K562 (cell line): ENCODE measurements around the gene EIF3K. TPM values are rescaled to one million over a fixed set of nuclear protein-coding genes. Genes with fewer than 3 reads are reported as not detected.

ENCODE experiments used
- ATAC-seq: fragments of 200-7000 bp; cut with Tn5 transposase; 3 replicates; pipeline ENCODE4 v1.9.1; 2020; ENCODE audit warnings: moderate library complexity
- BruUV-seq: library from RNA; stranded (reverse); fragments of 400-500 nt; replicated peaks from 2 replicates; lab custom pipeline; 2021; lab: Mats Ljungman, UMichigan
- CTCF ChIA-PET: fragments of 300-600 bp; formaldehyde crosslinking; extraction: SDS; loops from one replicate; lab custom pipeline; 2021; ENCODE audit warnings: low intra/inter-chr PET ratio; lab: Yijun Ruan, JAX
- POLR2A ChIA-PET: fragments of 300-600, 350-650 bp; sonication (Branson Sonifier 250); formaldehyde crosslinking; extraction: SDS; loops from one replicate; lab custom pipeline; 2021; ENCODE audit warnings: antibody characterized with exemption, inconsistent platforms; lab: Yijun Ruan, JAX
- DNase-seq, 4 experiments: peaks; one replicate each; pipeline versions ENCODE4 v3.0.0 to v3.0.0-alpha.2; 2011 to 2018; ENCODE audit warnings: low spot score in 3 of 4, mixed read lengths in 3 of 4; ENCODE audit errors: extremely low read depth in 1 of 4
- FAIRE-seq: peaks from 2 replicates; lab custom pipeline; 2011; peaks lifted over from hg19 to GRCh38; lab: Jason Lieb, UNC
- H2AFZ ChIP-seq: 2 replicates; pipeline ENCODE4 v1.6.0; 2011; ENCODE audit warnings: low read depth, low read length, control low read depth, inconsistent platforms
- H3K27ac ChIP-seq: fragments of 200-600 bp; 3 replicates; pipeline ENCODE4 v1.8.0; 2011; ENCODE audit warnings: low read depth, mild to moderate bottlenecking, control low read depth, inconsistent platforms, low read length, moderate library complexity, mixed read lengths; ENCODE audit errors: extremely low read depth
- H3K27me3 ChIP-seq, 2 experiments: fragments of 300-600 bp in 1 of 2; 2 replicates in 1 of 2; 3 replicates in 1 of 2; pipeline versions ENCODE4 v1.6.0 to v1.8.0; 2011; ENCODE audit warnings: inconsistent platforms in 2 of 2, low read length in 2 of 2, mild to moderate bottlenecking in 1 of 2, mixed read lengths in 1 of 2, moderate library complexity in 1 of 2; ENCODE audit not compliant: control insufficient read depth in 2 of 2, insufficient read depth in 2 of 2
- H3K36me3 ChIP-seq: fragments of 300-600 bp; 3 replicates; pipeline ENCODE4 v1.8.0; 2011; ENCODE audit warnings: mild to moderate bottlenecking, low read length, inconsistent platforms; ENCODE audit not compliant: control insufficient read depth, insufficient read depth
- H3K4me1 ChIP-seq, 2 experiments: fragments of 200-600 bp in 1 of 2; replicated peaks in 1 of 2; 2 replicates in 1 of 2; 3 replicates in 1 of 2; pipeline versions ENCODE4 v1.5.1 to v1.8.0; 2011; ENCODE audit warnings: inconsistent platforms in 2 of 2, low read length in 2 of 2, mild to moderate bottlenecking in 1 of 2, mixed read lengths in 1 of 2, moderate library complexity in 1 of 2; ENCODE audit not compliant: control insufficient read depth in 2 of 2, insufficient read depth in 2 of 2
- H3K4me2 ChIP-seq: 2 replicates; pipeline ENCODE4 v1.6.1; 2011; ENCODE audit warnings: low read length, control low read depth, inconsistent platforms, mixed read lengths; ENCODE audit not compliant: insufficient read depth
- H3K4me3 ChIP-seq: fragments of 200-600 bp; sonication (generic), shearing (Covaris generic); 2 replicates; pipeline ENCODE4 v1.5.1; 2016; ENCODE audit warnings: control low read depth, inconsistent platforms
- H3K79me2 ChIP-seq: fragments of 200-600 bp; 3 replicates; pipeline ENCODE4 v1.8.0; 2011; ENCODE audit warnings: low read length, inconsistent platforms; ENCODE audit not compliant: control insufficient read depth, insufficient read depth
- H3K9ac ChIP-seq, 2 experiments: 2 replicates each; pipeline versions ENCODE4 v1.6.0 to v1.6.1; 2011; ENCODE audit warnings: low read depth in 2 of 2, low read length in 2 of 2, control low read depth in 1 of 2, inconsistent platforms in 1 of 2, mild to moderate bottlenecking in 1 of 2, mixed read lengths in 1 of 2; ENCODE audit not compliant: insufficient read depth in 1 of 2
- H3K9me1 ChIP-seq: one replicate; pipeline ENCODE4 v1.6.0; 2011; ENCODE audit warnings: inconsistent platforms, mild to moderate bottlenecking, low read length, moderate library complexity; ENCODE audit not compliant: control insufficient read depth, insufficient read depth
- H3K9me3 ChIP-seq: replicated peaks from 2 replicates; pipeline ENCODE4 v1.5.1; 2011; ENCODE audit warnings: low read depth, low read length, inconsistent platforms; ENCODE audit not compliant: control insufficient read depth, insufficient read depth
- H4K20me1 ChIP-seq: replicated peaks from 2 replicates; pipeline ENCODE4 v1.6.1; 2011; ENCODE audit warnings: low read length, inconsistent platforms, mixed read lengths; ENCODE audit not compliant: control insufficient read depth, insufficient read depth
- CHD2 ChIP-seq: IDR thresholded peaks from 2 replicates; pipeline ENCODE4 v1.6.1; 2011; ENCODE audit warnings: low read depth, low read length
- ESRRA ChIP-seq: fragments of 450-650 bp; IDR thresholded peaks from 2 replicates; pipeline ENCODE4 v1.6.1; 2014; ENCODE audit warnings: low read depth, mild to moderate bottlenecking, moderate library complexity, borderline replicate concordance
- FOXA3 ChIP-seq, 2 experiments: fragments of 450-650 bp in 1 of 2; sonication (generic) in 1 of 2; formaldehyde crosslinking; IDR thresholded peaks in 1 of 2; conservative IDR thresholded peaks in 1 of 2; 2 replicates each; pipeline versions ENCODE4 v1.4.0 to v1.8.0; 2020 to 2022; ENCODE audit warnings: mild to moderate bottlenecking in 2 of 2, missing genetic modification reagents in 1 of 2
- HEY1 ChIP-seq: fragments of 250-450 bp; sonication (Bioruptor Pico); IDR thresholded peaks from 2 replicates; pipeline ENCODE4 v1.5.0; 2020; ENCODE audit warnings: mild to moderate bottlenecking, moderate library complexity, borderline replicate concordance
- KLF10 ChIP-seq: fragments of 250-450 bp; sonication (Bioruptor Pico); IDR thresholded peaks from 2 replicates; pipeline ENCODE4 v1.6.1; 2021; ENCODE audit warnings: matching md5 sums
- MCM2 ChIP-seq: fragments of 450-650 bp; IDR thresholded peaks from 2 replicates; pipeline ENCODE4 v1.6.1; 2017; ENCODE audit warnings: low read depth, mild to moderate bottlenecking
- MCM5 ChIP-seq: fragments of 450-650 bp; IDR thresholded peaks from 2 replicates; pipeline ENCODE4 v1.6.1; 2016; ENCODE audit warnings: low read depth
- MEIS2 ChIP-seq: fragments of 450-650 bp; IDR thresholded peaks from 2 replicates; pipeline ENCODE4 v1.6.1; 2014; ENCODE audit warnings: mild to moderate bottlenecking; ENCODE audit not compliant: partially characterized antibody
- NR4A1 ChIP-seq, 2 experiments: fragments of 250-450 bp in 1 of 2; fragments of 450-650 bp in 1 of 2; sonication (Bioruptor Pico) in 1 of 2; IDR thresholded peaks; 2 replicates each; pipeline versions ENCODE4 v1.4.0 to v1.6.1; 2016 to 2020; ENCODE audit warnings: mild to moderate bottlenecking in 2 of 2, missing compliant biosample characterization in 1 of 2, missing genetic modification characterization in 1 of 2, moderate library complexity in 1 of 2
- SRSF9 ChIP-seq: fragments of 200-400 bp; formaldehyde crosslinking; IDR thresholded peaks from 2 replicates; pipeline ENCODE4 v1.6.1; 2017; ENCODE audit warnings: low read depth, low read length, borderline replicate concordance
- ZNF384 ChIP-seq: IDR thresholded peaks from 2 replicates; pipeline ENCODE4 v1.6.1; 2012; ENCODE audit warnings: low read depth, low read length, improper control_type of control experiment
- ZNF444 ChIP-seq: fragments of 250-450 bp; sonication (Bioruptor Pico); IDR thresholded peaks from 2 replicates; pipeline ENCODE4 v1.4.0; 2020; ENCODE audit warnings: mild to moderate bottlenecking, moderate library complexity
- WGBS: fragments of 100-300 bp; shearing (Covaris generic); methylation state at CpG from one replicate; pipeline ENCODE4 v1.1.6; 2016; ENCODE audit warnings: low coverage, mixed read lengths; ENCODE audit not compliant: insufficient coverage; ENCODE audit errors: missing lambda C conversion rate; 5-methylcytosine and 5-hydroxymethylcytosine counted together
- in situ Hi-C: fragments of 300-500 bp; cut with MboI; formaldehyde crosslinking; loops from 4 replicates; pipeline ENCODE4 v1.15.0; 2018; ENCODE audit warnings: inconsistent platforms, mixed read lengths
- intact Hi-C: fragments of 100-400 bp; cut with micrococcal nuclease; formaldehyde crosslinking; loops from 2 replicates; pipeline ENCODE4 v1.14.2; 2022
- polyA plus RNA-seq, 8 experiments: library from polyadenylated mRNA; depleted of rRNA in 4 of 8; stranded (reverse) in 5 of 8; unstranded in 3 of 8; fragments of >200 nt; fragmentation: Nextera tagmentation in 2 of 8; fragmentation: Illumina TruSeq in 1 of 8; extraction: Ambion mirVana in 2 of 8; extraction: Trizol in 1 of 8; gene quantifications; 2 replicates each; pipeline versions ENCODE4 v1.2.1 to v1.2.3, GENCODE V29; 2011 to 2014; ENCODE audit warnings: inconsistent platforms in 1 of 8, missing spikeins in 1 of 8
- total RNA-seq, 7 experiments: library from RNA; depleted of rRNA in 6 of 7; stranded (reverse); fragments of >200 nt in 6 of 7; fragmentation: Illumina TruSeq in 2 of 7; extraction: Trizol in 2 of 7; gene quantifications; 2 replicates each; pipeline versions ENCODE4 v1.2.1 to v1.2.3, GENCODE V29; 2011 to 2021; ENCODE audit warnings: low replicate concordance in 1 of 7
- TF ChIP-seq, protein P1 (sequence below): sonication (generic); IDR thresholded peaks from 2 replicates; pipeline ENCODE4 v1.6.1; 2016
- TF ChIP-seq, protein P2 (sequence below), 2 experiments: fragments of 450-650 bp; IDR thresholded peaks; 2 replicates each; pipeline ENCODE4 v1.6.1; 2018; ENCODE audit warnings: mild to moderate bottlenecking in 2 of 2, low read depth in 1 of 2; ENCODE audit not compliant: partially characterized antibody in 2 of 2

The EIF3K gene
- total and polyA plus RNA-seq, 9 of the 15 experiments (the other 6 are each of a cell fraction or from before 2014, with no cell fraction given), result 387 to 1,827 (median 733) TPM

DNA sequence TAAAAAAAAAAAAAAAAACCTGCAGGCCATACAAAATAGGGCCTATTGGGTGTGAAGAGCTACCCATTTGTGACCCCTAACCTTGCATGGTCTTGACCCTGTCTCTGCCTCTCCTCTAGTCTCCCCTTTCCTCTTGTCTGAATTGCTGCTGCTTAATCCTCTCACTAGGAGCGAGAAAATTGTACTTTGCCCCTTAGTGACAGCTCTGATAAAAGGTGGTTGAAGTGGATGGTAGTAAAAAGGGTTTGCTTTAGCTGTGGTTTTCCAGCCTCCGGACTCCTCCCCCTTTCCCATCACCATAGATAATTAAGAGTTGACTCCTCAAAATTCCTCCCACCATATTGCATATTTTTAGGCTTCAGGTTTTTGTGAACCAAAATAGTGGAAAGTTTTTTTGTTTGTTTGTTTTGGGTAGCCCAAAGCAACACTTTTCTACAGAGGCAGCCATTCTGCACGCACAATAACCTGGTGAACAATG is 52.0 kb downstream of the EIF3K start:
- Histone ChIP-seq H3K4me3 (no peak overlapping the region), H3K4me1 (peaks cover 48 to 75% of the 10 kb centered on the region in 2 experiments), H3K4me2 (0 out of 2 replicates have a peak overlapping the region, but pooled peaks have one; percentile 18), H3K9ac (peak overlapping the region in 1 of 2 experiments; percentile 9; a peak in 1 of 4 replicates), H3K79me2 (peaks cover 91% of the 10 kb centered on the region), H3K27me3 (no peaks in the 10 kb centered on the region), H4K20me1 (peaks cover 13% of the 10 kb centered on the region; the same call in 1 of the 2 replicates), H3K27ac (peak overlapping the region; percentile 60; the same call in 2 of the 3 replicates), H3K9me1 (no peaks in the 10 kb centered on the region), H3K36me3 (peaks cover 52% of the 10 kb centered on the region), H2AFZ (no peak overlapping the region), H3K9me3 (no peaks in the 10 kb centered on the region)
- no peak for FAIRE-seq
- peak in 1 of 4 experiments; percentile 51 for DNase-seq
- ChIA-PET CTCF (no interaction called here), POLR2A (interaction anchor here (0.6 to 5.2 kb wide), 7 partner anchors 9 to 58 kb away, joined by 3 to 20 read pairs (median 8); no protein-coding TSS in a partner anchor)
- intact Hi-C loops (no loop called here), in situ Hi-C loops (no loop called here)
- BruUV-seq, result no TSS peak
- 21% methylated on average over 3 of the region's 3 CpGs for WGBS
- TF ChIP-seq MCM2 (no peak), MEIS2 (peak; percentile 14), KLF10 (CRISPR knock-in tag) (no peak), ESRRA (peak; percentile 22; the same call in 1 of the 2 replicates), ZNF444 (CRISPR knock-in tag) (no peak), ZNF384 (peak; percentile 62), NR4A1 (CRISPR knock-in tag; IDR thresholded peaks at IDR 0.05) (no peak), NR4A1 (tag; IDR thresholded peaks at IDR 0.05) (no peak), FOXA3 (CRISPR knock-in tag; conservative IDR thresholded peaks at IDR 0.05 in 1 of 2, IDR thresholded peaks at IDR 0.05 in 1 of 2) (0 out of 4 replicates have a peak, but pooled peaks of 1 of the 2 experiments have one; percentile 26), MCM5 (no peak), SRSF9 (no peak), CHD2 (no peak), HEY1 (CRISPR knock-in tag) (no peak)
- TF ChIP-seq, protein P1, sequence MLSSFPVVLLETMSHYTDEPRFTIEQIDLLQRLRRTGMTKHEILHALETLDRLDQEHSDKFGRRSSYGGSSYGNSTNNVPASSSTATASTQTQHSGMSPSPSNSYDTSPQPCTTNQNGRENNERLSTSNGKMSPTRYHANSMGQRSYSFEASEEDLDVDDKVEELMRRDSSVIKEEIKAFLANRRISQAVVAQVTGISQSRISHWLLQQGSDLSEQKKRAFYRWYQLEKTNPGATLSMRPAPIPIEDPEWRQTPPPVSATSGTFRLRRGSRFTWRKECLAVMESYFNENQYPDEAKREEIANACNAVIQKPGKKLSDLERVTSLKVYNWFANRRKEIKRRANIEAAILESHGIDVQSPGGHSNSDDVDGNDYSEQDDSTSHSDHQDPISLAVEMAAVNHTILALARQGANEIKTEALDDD, result peak; percentile 32; the same call in 1 of the 2 replicates
- TF ChIP-seq, protein P2, sequence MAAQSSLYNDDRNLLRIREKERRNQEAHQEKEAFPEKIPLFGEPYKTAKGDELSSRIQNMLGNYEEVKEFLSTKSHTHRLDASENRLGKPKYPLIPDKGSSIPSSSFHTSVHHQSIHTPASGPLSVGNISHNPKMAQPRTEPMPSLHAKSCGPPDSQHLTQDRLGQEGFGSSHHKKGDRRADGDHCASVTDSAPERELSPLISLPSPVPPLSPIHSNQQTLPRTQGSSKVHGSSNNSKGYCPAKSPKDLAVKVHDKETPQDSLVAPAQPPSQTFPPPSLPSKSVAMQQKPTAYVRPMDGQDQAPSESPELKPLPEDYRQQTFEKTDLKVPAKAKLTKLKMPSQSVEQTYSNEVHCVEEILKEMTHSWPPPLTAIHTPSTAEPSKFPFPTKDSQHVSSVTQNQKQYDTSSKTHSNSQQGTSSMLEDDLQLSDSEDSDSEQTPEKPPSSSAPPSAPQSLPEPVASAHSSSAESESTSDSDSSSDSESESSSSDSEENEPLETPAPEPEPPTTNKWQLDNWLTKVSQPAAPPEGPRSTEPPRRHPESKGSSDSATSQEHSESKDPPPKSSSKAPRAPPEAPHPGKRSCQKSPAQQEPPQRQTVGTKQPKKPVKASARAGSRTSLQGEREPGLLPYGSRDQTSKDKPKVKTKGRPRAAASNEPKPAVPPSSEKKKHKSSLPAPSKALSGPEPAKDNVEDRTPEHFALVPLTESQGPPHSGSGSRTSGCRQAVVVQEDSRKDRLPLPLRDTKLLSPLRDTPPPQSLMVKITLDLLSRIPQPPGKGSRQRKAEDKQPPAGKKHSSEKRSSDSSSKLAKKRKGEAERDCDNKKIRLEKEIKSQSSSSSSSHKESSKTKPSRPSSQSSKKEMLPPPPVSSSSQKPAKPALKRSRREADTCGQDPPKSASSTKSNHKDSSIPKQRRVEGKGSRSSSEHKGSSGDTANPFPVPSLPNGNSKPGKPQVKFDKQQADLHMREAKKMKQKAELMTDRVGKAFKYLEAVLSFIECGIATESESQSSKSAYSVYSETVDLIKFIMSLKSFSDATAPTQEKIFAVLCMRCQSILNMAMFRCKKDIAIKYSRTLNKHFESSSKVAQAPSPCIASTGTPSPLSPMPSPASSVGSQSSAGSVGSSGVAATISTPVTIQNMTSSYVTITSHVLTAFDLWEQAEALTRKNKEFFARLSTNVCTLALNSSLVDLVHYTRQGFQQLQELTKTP (IDR thresholded peaks at IDR 0.05; ENCODE audit: low read depth in 1 of 2, partially characterized antibody in 2 of 2), result peak in 1 of 2 experiments; percentile 19
- ATAC-seq, result no peak
